ENCODE results near the gene RTP5.

- TF ChIP-seq CTCF (IDR thresholded peaks at IDR 0.05; ENCODE audit: low read depth, low read length, poor library complexity, severe bottlenecking) (no peak), EZH2phosphoT487 (IDR thresholded peaks at IDR 0.05; ENCODE audit: borderline replicate concordance, low read length) (no peak)
Observed at GRCh38 chr2:241901018-241901380, 31.5 kb downstream of the RTP5 start.
